Endothelial cell of umbilical vein (primary cell): ENCODE data around the gene FBXO9. TPM values are rescaled to one million over a fixed set of nuclear protein-coding genes. Genes with fewer than 3 reads are reported as not detected.

Experiments
- BruUV-seq: library from RNA; stranded (reverse); fragments of 400-500 nt; replicated peaks from 2 replicates; lab custom pipeline; 2021; lab: Mats Ljungman, UMichigan
- CTCF ChIA-PET: fragments of 300-600, 350-600 bp; sonication (Branson Sonifier 250); formaldehyde crosslinking; loops from one replicate; lab custom pipeline; 2021; ENCODE audit warnings: antibody characterized with exemption, inconsistent platforms; lab: Charles Lee
- POLR2A ChIA-PET: fragments of 300-600, 350-600 bp; sonication (Branson Sonifier 250); formaldehyde crosslinking; loops from one replicate; lab custom pipeline; 2021; ENCODE audit warnings: antibody characterized with exemption, inconsistent platforms; lab: Charles Lee
- DNase-seq: peaks from one replicate; pipeline ENCODE4 v3.0.0-alpha.2; 2011; ENCODE audit warnings: low read depth, low spot score
- FAIRE-seq: peaks from 2 replicates; lab custom pipeline; 2011; peaks lifted over from hg19 to GRCh38; lab: Jason Lieb, UNC
- H2AFZ ChIP-seq: 2 replicates; pipeline ENCODE4 v1.6.0; 2012; ENCODE audit warnings: low read depth, low read length, control low read depth, inconsistent platforms
- H3K27ac ChIP-seq: 2 replicates; pipeline ENCODE4 v1.5.1; 2011; ENCODE audit warnings: low read depth, mild to moderate bottlenecking, control low read depth, low read length, moderate library complexity; ENCODE audit not compliant: insufficient read depth
- H3K27me3 ChIP-seq, 2 experiments: 2 replicates each; pipeline versions ENCODE4 v1.6.0 to v1.6.1; 2011; ENCODE audit warnings: low read length in 2 of 2, mixed read lengths in 1 of 2; ENCODE audit not compliant: control insufficient read depth in 2 of 2, insufficient read depth in 2 of 2
- H3K36me3 ChIP-seq, 2 experiments: 2 replicates in 1 of 2; 3 replicates in 1 of 2; pipeline ENCODE4 v1.5.1; 2011; ENCODE audit warnings: low read length in 2 of 2, mild to moderate bottlenecking in 1 of 2, moderate library complexity in 1 of 2; ENCODE audit not compliant: control insufficient read depth in 2 of 2, insufficient read depth in 2 of 2; ENCODE audit errors: extremely low read depth in 1 of 2
- H3K4me1 ChIP-seq: 3 replicates; pipeline ENCODE4 v1.5.1; 2011; ENCODE audit warnings: mild to moderate bottlenecking, low read length; ENCODE audit not compliant: control insufficient read depth, insufficient read depth; ENCODE audit errors: extremely low read depth
- H3K4me2 ChIP-seq: 2 replicates; pipeline ENCODE4 v1.6.1; 2011; ENCODE audit warnings: low read length, control low read depth, mixed read lengths; ENCODE audit not compliant: insufficient read depth
- H3K4me3 ChIP-seq, 3 experiments: fragments of 200-600 bp in 1 of 3; sonication (generic), shearing (Covaris generic) in 1 of 3; replicated peaks in 1 of 3; 2 replicates each; pipeline ENCODE4 v1.5.1; 2011 to 2016; ENCODE audit warnings: control low read depth in 3 of 3, low read length in 3 of 3, mild to moderate bottlenecking in 2 of 3, inconsistent platforms in 1 of 3, low read depth in 1 of 3, moderate library complexity in 1 of 3; ENCODE audit not compliant: insufficient read depth in 1 of 3
- H3K79me2 ChIP-seq: 2 replicates; pipeline ENCODE4 v1.6.0; 2012; ENCODE audit warnings: low read length, inconsistent platforms; ENCODE audit not compliant: control insufficient read depth, insufficient read depth
- H3K9ac ChIP-seq: replicated peaks from 2 replicates; pipeline ENCODE3; 2011; ENCODE audit warnings: low read length, control low read depth; ENCODE audit not compliant: insufficient read depth; ENCODE audit errors: extremely low read depth
- H3K9me1 ChIP-seq: replicated peaks from 3 replicates; pipeline ENCODE4 v1.6.0; 2011; ENCODE audit warnings: mild to moderate bottlenecking, low read length; ENCODE audit not compliant: control insufficient read depth, insufficient read depth; ENCODE audit errors: extremely low read depth
- H3K9me3 ChIP-seq: replicated peaks from 2 replicates; pipeline ENCODE4 v1.5.1; 2012; ENCODE audit warnings: low read length, inconsistent platforms; ENCODE audit not compliant: control insufficient read depth, insufficient read depth
- H4K20me1 ChIP-seq: replicated peaks from 2 replicates; pipeline ENCODE3; 2011; ENCODE audit warnings: mild to moderate bottlenecking, low read length; ENCODE audit not compliant: control insufficient read depth, insufficient read depth; ENCODE audit errors: extremely low read depth
- EZH2 ChIP-seq: IDR thresholded peaks from 2 replicates; pipeline ENCODE4 v1.6.1; 2012; ENCODE audit warnings: borderline replicate concordance, low read depth, mild to moderate bottlenecking, moderate library complexity, low read length, inconsistent platforms; ENCODE audit not compliant: severe bottlenecking
- FOS ChIP-seq: IDR thresholded peaks from 2 replicates; pipeline ENCODE4 v1.6.1; 2011; ENCODE audit warnings: mild to moderate bottlenecking, low read length, moderate library complexity, borderline replicate concordance; ENCODE audit not compliant: insufficient read depth
- JUN ChIP-seq: IDR thresholded peaks from 2 replicates; pipeline ENCODE4 v1.6.1; 2011; ENCODE audit warnings: borderline replicate concordance, low read depth; ENCODE audit not compliant: insufficient read length, insufficient read depth
- MYC ChIP-seq: IDR thresholded peaks from one replicate; pipeline ENCODE4 v1.6.1; 2011; ENCODE audit warnings: mild to moderate bottlenecking, low read depth, low read length
- POLR2A ChIP-seq: IDR thresholded peaks from 2 replicates; pipeline ENCODE4 v1.6.1; 2012; ENCODE audit warnings: low read depth, mild to moderate bottlenecking, control low read depth, low read length
- POLR2AphosphoS5 ChIP-seq: IDR thresholded peaks from 2 replicates; pipeline ENCODE4 v1.6.1; 2012; ENCODE audit warnings: low read depth, mild to moderate bottlenecking, control low read depth, low read length, moderate library complexity; ENCODE audit not compliant: insufficient read depth
- dilution Hi-C: fragments of 300-500 bp; cut with MboI; formaldehyde crosslinking; loops from one replicate; pipeline ENCODE4 v1.15.0; 2019; ENCODE audit warnings: low sequenced_read_pairs; ENCODE audit not compliant: extremely low pct_ligation_motif_present
- intact Hi-C: fragments of 100-400 bp; cut with micrococcal nuclease; formaldehyde crosslinking; loops from one replicate; pipeline ENCODE4 v1.10.0; 2022
- polyA plus RNA-seq, 4 experiments: library from polyadenylated mRNA; depleted of rRNA in 3 of 4; stranded (reverse) in 3 of 4; unstranded in 1 of 4; fragments of >200 nt; gene quantifications; 2 replicates each; pipeline versions ENCODE4 v1.2.1 to v1.2.3, GENCODE V29; 2011 to 2012; ENCODE audit warnings: missing spikeins in 1 of 4
- total RNA-seq: library from RNA; stranded (reverse); gene quantifications from 2 replicates; pipeline ENCODE4 v1.2.3, GENCODE V29; 2021
- TF ChIP-seq, protein P1 (sequence below), 2 donors: IDR thresholded peaks; 1 replicate in 1 of 2; 2 replicates in 1 of 2; pipeline ENCODE4 v1.5.1; 2011; ENCODE audit warnings: low read length in 2 of 2, mild to moderate bottlenecking in 2 of 2, moderate library complexity in 2 of 2, control low read depth in 1 of 2, inconsistent platforms in 1 of 2, low read depth in 1 of 2; ENCODE audit not compliant: insufficient read depth in 1 of 2; ENCODE audit errors: extremely low read depth in 1 of 2

FBXO9 gene
- total and polyA plus RNA-seq, 2 donors (not counting 3 experiments of a cell fraction or from before 2014, with no cell fraction given), result 48.1 to 58.9 TPM

DNA sequence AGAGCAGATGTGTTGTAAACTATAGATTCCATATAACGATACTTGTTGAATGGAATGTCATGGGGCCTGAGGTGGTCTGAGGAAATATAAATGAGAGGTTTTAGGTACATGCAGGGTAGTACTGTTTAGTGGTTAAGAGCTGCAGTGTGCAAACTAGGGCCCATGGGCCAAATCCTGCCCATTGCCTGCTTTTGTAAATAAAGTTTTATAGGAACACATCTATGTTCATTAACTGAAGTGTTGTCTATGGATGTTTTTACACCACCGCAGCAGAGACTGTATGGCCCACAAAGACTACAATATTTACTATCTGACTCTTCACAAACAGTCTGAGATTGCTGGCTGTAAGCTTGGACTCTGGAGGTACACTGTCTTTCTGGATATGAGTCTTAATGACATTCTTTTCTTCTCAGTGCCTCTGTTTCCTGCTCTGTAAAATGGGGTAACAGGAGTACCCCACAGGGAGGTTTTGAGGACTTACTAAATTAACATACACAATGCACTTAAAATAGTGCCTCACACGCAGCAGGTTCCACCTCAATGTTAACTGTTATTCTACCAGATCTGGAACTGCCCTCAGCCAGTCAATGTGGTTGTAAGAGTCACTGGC lies 70.9 kb downstream of the FBXO9 start:
- Histone ChIP-seq H3K27ac (no peak overlapping the region), H3K36me3 (no peaks in the 10 kb centered on the region), H3K4me2 (no peak overlapping the region), H3K9ac (no peak overlapping the region), H3K27me3 (peaks cover 0 to 1% of the 10 kb centered on the region in 2 experiments), H3K9me1 (no peaks in the 10 kb centered on the region), H3K9me3 (no peaks in the 10 kb centered on the region), H2AFZ (no peak overlapping the region), H3K79me2 (no peaks in the 10 kb centered on the region), H3K4me1 (no peaks in the 10 kb centered on the region), H4K20me1 (no peaks in the 10 kb centered on the region), H3K4me3 (no peak overlapping the region)
- BruUV-seq, result no TSS peak
- ChIA-PET POLR2A (no interaction called here), CTCF (no interaction called here)
- dilution Hi-C loops (no loop called here), intact Hi-C loops (no loop called here)
- no peak for DNase-seq
- FAIRE-seq, result no peak
- no peak for TF ChIP-seq FOS
- no peak for TF ChIP-seq POLR2A
- TF ChIP-seq MYC, result no peak
- TF ChIP-seq EZH2, result no peak
- no peak for TF ChIP-seq POLR2AphosphoS5
- TF ChIP-seq, protein P1, sequence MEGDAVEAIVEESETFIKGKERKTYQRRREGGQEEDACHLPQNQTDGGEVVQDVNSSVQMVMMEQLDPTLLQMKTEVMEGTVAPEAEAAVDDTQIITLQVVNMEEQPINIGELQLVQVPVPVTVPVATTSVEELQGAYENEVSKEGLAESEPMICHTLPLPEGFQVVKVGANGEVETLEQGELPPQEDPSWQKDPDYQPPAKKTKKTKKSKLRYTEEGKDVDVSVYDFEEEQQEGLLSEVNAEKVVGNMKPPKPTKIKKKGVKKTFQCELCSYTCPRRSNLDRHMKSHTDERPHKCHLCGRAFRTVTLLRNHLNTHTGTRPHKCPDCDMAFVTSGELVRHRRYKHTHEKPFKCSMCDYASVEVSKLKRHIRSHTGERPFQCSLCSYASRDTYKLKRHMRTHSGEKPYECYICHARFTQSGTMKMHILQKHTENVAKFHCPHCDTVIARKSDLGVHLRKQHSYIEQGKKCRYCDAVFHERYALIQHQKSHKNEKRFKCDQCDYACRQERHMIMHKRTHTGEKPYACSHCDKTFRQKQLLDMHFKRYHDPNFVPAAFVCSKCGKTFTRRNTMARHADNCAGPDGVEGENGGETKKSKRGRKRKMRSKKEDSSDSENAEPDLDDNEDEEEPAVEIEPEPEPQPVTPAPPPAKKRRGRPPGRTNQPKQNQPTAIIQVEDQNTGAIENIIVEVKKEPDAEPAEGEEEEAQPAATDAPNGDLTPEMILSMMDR (IDR thresholded peaks at IDR 0.05; ENCODE audit: extremely low read depth in 1 of 2, insufficient read depth in 1 of 2, low read depth in 1 of 2, low read length in 2 of 2), result no peak
- TF ChIP-seq JUN, result no peak
